WI38 (cell line): ENCODE measurements around the gene MYL10.

ENCODE experiments used
- H3K4me3 ChIP-seq: 2 replicates; pipeline ENCODE4 v1.5.1; 2011; ENCODE audit warnings: low read depth, mild to moderate bottlenecking, control low read depth, low read length
- TF ChIP-seq, protein P1 (sequence below): IDR thresholded peaks from 2 replicates; pipeline ENCODE4 v1.5.1; 2012; ENCODE audit warnings: low read depth, mild to moderate bottlenecking, control low read depth, low read length

The MYL10 gene

GRCh38 chr7:101626758-101627157 is 2.3 kb downstream of the MYL10 start:
- H3K4me3 ChIP-seq, result no peak overlapping the region
- TF ChIP-seq, protein P1, sequence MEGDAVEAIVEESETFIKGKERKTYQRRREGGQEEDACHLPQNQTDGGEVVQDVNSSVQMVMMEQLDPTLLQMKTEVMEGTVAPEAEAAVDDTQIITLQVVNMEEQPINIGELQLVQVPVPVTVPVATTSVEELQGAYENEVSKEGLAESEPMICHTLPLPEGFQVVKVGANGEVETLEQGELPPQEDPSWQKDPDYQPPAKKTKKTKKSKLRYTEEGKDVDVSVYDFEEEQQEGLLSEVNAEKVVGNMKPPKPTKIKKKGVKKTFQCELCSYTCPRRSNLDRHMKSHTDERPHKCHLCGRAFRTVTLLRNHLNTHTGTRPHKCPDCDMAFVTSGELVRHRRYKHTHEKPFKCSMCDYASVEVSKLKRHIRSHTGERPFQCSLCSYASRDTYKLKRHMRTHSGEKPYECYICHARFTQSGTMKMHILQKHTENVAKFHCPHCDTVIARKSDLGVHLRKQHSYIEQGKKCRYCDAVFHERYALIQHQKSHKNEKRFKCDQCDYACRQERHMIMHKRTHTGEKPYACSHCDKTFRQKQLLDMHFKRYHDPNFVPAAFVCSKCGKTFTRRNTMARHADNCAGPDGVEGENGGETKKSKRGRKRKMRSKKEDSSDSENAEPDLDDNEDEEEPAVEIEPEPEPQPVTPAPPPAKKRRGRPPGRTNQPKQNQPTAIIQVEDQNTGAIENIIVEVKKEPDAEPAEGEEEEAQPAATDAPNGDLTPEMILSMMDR, result no peak

DNA sequence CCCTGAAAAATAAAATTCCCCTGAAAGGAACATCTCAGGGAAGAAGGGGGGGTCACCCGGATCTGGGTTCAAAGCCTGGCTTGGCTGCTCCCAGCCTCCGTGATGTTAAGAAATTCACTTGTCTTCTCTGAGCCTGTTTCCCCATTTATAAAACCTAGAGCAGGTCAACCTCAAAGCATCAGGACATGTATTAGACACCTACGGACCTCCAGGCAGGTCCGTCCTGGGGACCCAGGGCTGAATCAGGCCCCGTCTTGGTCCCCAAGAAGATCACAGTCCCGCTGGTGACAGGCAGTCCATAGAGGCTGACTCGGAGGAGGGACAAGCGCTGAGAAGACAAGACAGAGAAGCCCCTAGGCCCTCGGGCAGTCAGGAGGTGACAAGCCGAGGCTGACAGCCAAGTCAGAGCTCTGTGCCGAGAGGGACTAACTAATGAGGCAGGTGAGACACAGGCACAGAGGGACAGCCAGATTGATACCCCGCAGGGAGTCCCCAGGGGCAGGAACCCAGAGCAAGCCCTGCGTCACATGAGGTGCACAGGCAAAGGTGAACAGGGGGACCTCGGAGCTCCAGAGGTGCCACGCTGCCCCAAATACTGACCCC is 2.9 kb downstream of the MYL10 start:
- TF ChIP-seq, protein P1, result no peak
- no peak overlapping the region for H3K4me3 ChIP-seq

GRCh38 chr7:101625031-101625791 is 3.9 kb downstream of the MYL10 start:
- no peak overlapping the region for H3K4me3 ChIP-seq
- TF ChIP-seq, protein P1, result no peak

DNA sequence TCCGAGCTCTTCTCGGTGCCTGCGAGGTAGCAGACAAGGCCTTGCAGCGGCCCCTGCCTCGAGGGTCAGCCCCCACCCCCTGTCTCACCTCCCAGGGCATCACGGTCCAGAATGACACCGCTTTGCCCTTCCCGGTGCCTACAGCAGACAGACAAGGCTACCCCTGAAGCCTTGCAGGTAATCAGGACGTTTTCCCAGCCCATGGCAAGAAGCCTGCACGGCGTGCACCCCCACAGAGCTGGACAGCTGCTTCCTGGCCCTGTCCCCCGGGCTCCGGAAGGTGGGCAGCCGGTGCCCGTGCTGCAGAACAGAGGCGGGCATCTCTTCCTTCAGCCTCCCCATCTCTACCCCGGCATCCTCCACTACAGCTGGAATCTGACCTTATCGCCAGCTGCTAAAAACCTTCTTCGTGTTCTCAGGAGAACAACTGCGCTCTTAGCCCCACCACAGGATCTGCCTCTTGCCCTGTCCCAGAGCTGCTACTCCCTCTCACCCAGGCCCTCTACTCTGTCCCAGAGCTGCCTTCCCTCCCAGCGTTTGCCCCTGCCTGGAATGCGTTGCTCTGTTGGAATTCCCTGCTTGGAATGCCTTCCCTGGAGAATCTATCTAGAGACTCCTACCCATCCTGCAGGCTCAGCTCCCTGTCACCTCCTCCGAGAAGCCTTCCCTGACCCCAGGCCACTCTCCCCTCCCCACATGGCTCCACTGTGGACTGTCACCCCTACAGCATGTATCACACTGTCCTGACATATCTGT is 4.7 kb downstream of the MYL10 start:
- H3K4me3 ChIP-seq, result no peak overlapping the region
- TF ChIP-seq, protein P1, result no peak

DNA sequence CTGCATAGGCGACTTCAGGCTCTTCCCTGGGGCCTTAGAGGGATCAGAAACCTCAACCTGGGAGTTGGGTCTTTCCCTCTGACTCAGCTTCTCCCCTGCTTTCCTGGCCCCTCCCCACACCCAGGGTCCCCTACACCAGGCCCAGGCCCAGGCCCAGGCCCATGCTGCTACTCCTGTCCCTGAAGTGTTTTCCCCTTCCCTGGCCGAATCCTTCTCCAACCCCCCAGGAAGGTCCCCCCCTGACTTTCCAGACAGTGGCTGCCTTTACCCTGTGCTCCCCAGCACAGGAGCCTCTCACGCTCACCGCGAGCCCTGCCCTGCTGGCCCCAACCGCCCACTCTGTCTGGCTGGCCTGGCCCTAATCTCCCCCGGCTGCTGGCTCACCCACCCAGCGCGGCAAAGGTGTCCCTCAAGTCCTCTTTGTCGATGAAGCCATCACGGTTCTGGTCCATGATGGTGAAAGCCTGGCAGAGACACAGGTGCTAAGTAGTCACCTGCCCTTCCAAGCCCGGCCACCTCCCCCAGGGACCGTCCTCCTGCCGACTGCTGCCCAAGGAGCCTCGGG is 6.4 kb downstream of the MYL10 start:
- TF ChIP-seq, protein P1, result no peak
- no peak overlapping the region for H3K4me3 ChIP-seq

DNA sequence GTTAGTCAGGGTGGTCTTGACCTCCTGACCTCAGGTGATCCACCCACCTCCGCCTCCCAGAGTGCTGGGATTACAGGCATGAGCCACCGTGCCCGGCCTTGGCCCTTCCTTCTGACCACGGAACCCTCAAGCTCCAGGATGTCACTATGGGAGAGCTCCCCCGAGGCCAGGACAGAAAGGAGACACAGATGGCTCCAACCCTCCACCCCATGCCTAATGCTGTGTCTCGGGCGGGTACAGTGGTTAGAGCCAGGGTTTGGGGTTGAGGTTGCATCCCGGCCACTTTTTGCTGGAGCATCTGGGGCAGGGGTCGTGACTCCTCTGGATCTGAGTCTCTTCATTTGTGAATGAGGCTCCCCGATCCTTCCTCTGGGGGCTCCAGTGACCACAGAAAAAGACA is 8.1 kb downstream of the MYL10 start:
- no peak overlapping the region for H3K4me3 ChIP-seq
- TF ChIP-seq, protein P1, result no peak
